Endodermal cell (in vitro differentiated cells): ENCODE data around the gene CCDC102A. TPM values are rescaled to one million over a fixed set of nuclear protein-coding genes. Genes with fewer than 3 reads are reported as not detected.

Experiments
- DNase-seq: peaks from one replicate; pipeline ENCODE4 v3.0.0-alpha.2; 2017
- H3K27ac ChIP-seq: 2 replicates; pipeline ENCODE4 v1.5.1; 2013; ENCODE audit warnings: mild to moderate bottlenecking, low read depth, low read length, moderate library complexity
- H3K27me3 ChIP-seq: 2 replicates; pipeline ENCODE4 v1.6.1; 2013; ENCODE audit warnings: mild to moderate bottlenecking, low read length, moderate library complexity; ENCODE audit not compliant: insufficient read depth, control insufficient read depth, poor library complexity, severe bottlenecking
- H3K36me3 ChIP-seq: 2 replicates; pipeline ENCODE4 v1.7.0; 2013; ENCODE audit warnings: mild to moderate bottlenecking, low read length, moderate library complexity; ENCODE audit not compliant: control insufficient read depth, insufficient read depth
- H3K4me1 ChIP-seq: one replicate; pipeline ENCODE4 v1.7.0; 2013; ENCODE audit warnings: low read length; ENCODE audit not compliant: control insufficient read depth, insufficient read depth
- H3K4me3 ChIP-seq: 2 replicates; pipeline ENCODE4 v1.5.1; 2013; ENCODE audit warnings: mild to moderate bottlenecking, low read length, moderate library complexity
- H3K9ac ChIP-seq: 2 replicates; pipeline ENCODE4 v1.6.1; 2013; ENCODE audit warnings: mild to moderate bottlenecking, low read length, moderate library complexity; ENCODE audit not compliant: poor library complexity, severe bottlenecking; ENCODE audit errors: extremely low read depth
- H3K9me3 ChIP-seq: 2 replicates; pipeline ENCODE4 v1.6.1; 2013; ENCODE audit warnings: mild to moderate bottlenecking, low read length, moderate library complexity; ENCODE audit not compliant: control insufficient read depth
- H3K27ac Mint-ChIP-seq: 2 replicates; pipeline ENCODE4 v1.8.0; 2020; ENCODE audit warnings: mixed read lengths
- H3K27me3 Mint-ChIP-seq: 2 replicates; pipeline ENCODE4 v1.8.0; 2021; ENCODE audit warnings: mild to moderate bottlenecking, mixed read lengths; ENCODE audit not compliant: insufficient read depth
- H3K36me3 Mint-ChIP-seq: 2 replicates; pipeline ENCODE4 v1.8.0; 2020; ENCODE audit warnings: low read depth, mixed read lengths
- H3K4me1 Mint-ChIP-seq: 2 replicates; pipeline ENCODE4 v1.8.0; 2020; ENCODE audit warnings: mixed read lengths
- H3K4me3 Mint-ChIP-seq: 2 replicates; pipeline ENCODE4 v1.8.0; 2020; ENCODE audit warnings: mild to moderate bottlenecking, moderate library complexity, mixed read lengths
- H3K9me3 Mint-ChIP-seq: 2 replicates; pipeline ENCODE4 v1.8.0; 2020; ENCODE audit warnings: mild to moderate bottlenecking, mixed read lengths
- CTCF ChIP-seq: fragments of 200-600 bp; sonication (generic); conservative IDR thresholded peaks from 2 replicates; pipeline ENCODE4 v1.5.0; 2021; ENCODE audit warnings: antibody characterized with exemption, mild to moderate bottlenecking
- WGBS, 2 experiments: methylation state at CpG; one replicate each; pipeline versions ENCODE4 v1.1.5 to v1.1.7; 2013; ENCODE audit warnings: missing lambda C conversion rate in 2 of 2, mixed read lengths in 1 of 2; ENCODE audit not compliant: insufficient coverage in 1 of 2, insufficient read length in 1 of 2; 5-methylcytosine and 5-hydroxymethylcytosine counted together
- total RNA-seq, 2 donors: library from RNA; stranded (reverse); fragmentation: NEBNext Ultra II Directional in 1 of 2; extraction: Animal tissue kit (Norgen Biotek cat#: 25700) in 1 of 2; gene quantifications; 2 replicates in 1 of 2; 3 replicates in 1 of 2; pipeline ENCODE4 v1.2.1, GENCODE V29; 2021

CCDC102A gene
- total RNA-seq, 2 donors from 2014 or later: 6.7 to 9.8 TPM

GRCh38 chr16:57574086-57574485, 37.7 kb upstream of the CCDC102A start:
- no peaks in the 10 kb centered on the region for H3K9me3 ChIP-seq
- no peak overlapping the region for H3K9ac ChIP-seq
- H3K4me3 Mint-ChIP-seq: no peak overlapping the region
- peaks cover 12% of the 10 kb centered on the region for H3K36me3 Mint-ChIP-seq
- H3K27ac Mint-ChIP-seq: no peak overlapping the region
- WGBS, 2 experiments: 91 to 93% methylated on average over 6 to 12 of the region's 12 CpGs
- no peaks in the 10 kb centered on the region for H3K27me3 ChIP-seq
- peaks cover 3% of the 10 kb centered on the region for H3K27me3 Mint-ChIP-seq
- H3K36me3 ChIP-seq: no peaks in the 10 kb centered on the region
- H3K4me1 Mint-ChIP-seq: no peaks in the 10 kb centered on the region
- no peak for TF ChIP-seq CTCF
- H3K4me1 ChIP-seq: no peaks in the 10 kb centered on the region
- H3K4me3 ChIP-seq: no peak overlapping the region
- no peak for DNase-seq
- H3K9me3 Mint-ChIP-seq: peaks cover 5% of the 10 kb centered on the region
- no peak overlapping the region for H3K27ac ChIP-seq

- H3K27me3 ChIP-seq: no peaks in the 10 kb centered on the region
- no peaks in the 10 kb centered on the region for H3K36me3 ChIP-seq
- peaks cover 17% of the 10 kb centered on the region for H3K36me3 Mint-ChIP-seq
- no peaks in the 10 kb centered on the region for H3K4me1 Mint-ChIP-seq
- no peak overlapping the region for H3K27ac ChIP-seq
- no peak for DNase-seq
- no peak overlapping the region for H3K4me3 Mint-ChIP-seq
- H3K9me3 Mint-ChIP-seq: peaks cover 5% of the 10 kb centered on the region
- TF ChIP-seq CTCF: no peak
- no peak overlapping the region for H3K4me3 ChIP-seq
- H3K4me1 ChIP-seq: no peaks in the 10 kb centered on the region
- H3K9me3 ChIP-seq: no peaks in the 10 kb centered on the region
- H3K9ac ChIP-seq: no peak overlapping the region
- H3K27me3 Mint-ChIP-seq: no peaks in the 10 kb centered on the region
- 90 to 100% methylated on average over 6 to 10 of the region's 10 CpGs for WGBS, 2 experiments
- no peak overlapping the region for H3K27ac Mint-ChIP-seq
Observed at GRCh38 chr16:57572978-57573728, 36.8 kb upstream of the CCDC102A start.

- 87 to 95% methylated on average over 6 to 9 of the region's 9 CpGs for WGBS, 2 experiments
Observed at GRCh38 chr16:57571098-57571497, 34.7 kb upstream of the CCDC102A start.

More at GRCh38 chr16:57571098-57571497, 34.7 kb upstream of the CCDC102A start:
- TF ChIP-seq CTCF: no peak
- no peak overlapping the region for H3K27ac Mint-ChIP-seq
- no peaks in the 10 kb centered on the region for H3K4me1 Mint-ChIP-seq
- peaks cover 5% of the 10 kb centered on the region for H3K9me3 Mint-ChIP-seq
- H3K36me3 Mint-ChIP-seq: peaks cover 19% of the 10 kb centered on the region
- Histone ChIP-seq H3K4me1 (no peaks in the 10 kb centered on the region), H3K27me3 (no peaks in the 10 kb centered on the region), H3K4me3 (no peak overlapping the region), H3K27ac (no peak overlapping the region), H3K9me3 (no peaks in the 10 kb centered on the region), H3K36me3 (no peaks in the 10 kb centered on the region), H3K9ac (no peak overlapping the region)
- no peak overlapping the region for H3K4me3 Mint-ChIP-seq
- no peaks in the 10 kb centered on the region for H3K27me3 Mint-ChIP-seq
- DNase-seq: no peak
